GM21526 (cell line): ENCODE measurements around the gene INO80.

ENCODE experiments used
- ATAC-seq: cut with Tn5 transposase; IDR thresholded peaks from one replicate; pipeline ENCODE4 v1.9.1; 2021; ENCODE audit warnings: moderate library complexity; ENCODE audit not compliant: unreplicated experiment, low FRiP score

The INO80 gene

DNA sequence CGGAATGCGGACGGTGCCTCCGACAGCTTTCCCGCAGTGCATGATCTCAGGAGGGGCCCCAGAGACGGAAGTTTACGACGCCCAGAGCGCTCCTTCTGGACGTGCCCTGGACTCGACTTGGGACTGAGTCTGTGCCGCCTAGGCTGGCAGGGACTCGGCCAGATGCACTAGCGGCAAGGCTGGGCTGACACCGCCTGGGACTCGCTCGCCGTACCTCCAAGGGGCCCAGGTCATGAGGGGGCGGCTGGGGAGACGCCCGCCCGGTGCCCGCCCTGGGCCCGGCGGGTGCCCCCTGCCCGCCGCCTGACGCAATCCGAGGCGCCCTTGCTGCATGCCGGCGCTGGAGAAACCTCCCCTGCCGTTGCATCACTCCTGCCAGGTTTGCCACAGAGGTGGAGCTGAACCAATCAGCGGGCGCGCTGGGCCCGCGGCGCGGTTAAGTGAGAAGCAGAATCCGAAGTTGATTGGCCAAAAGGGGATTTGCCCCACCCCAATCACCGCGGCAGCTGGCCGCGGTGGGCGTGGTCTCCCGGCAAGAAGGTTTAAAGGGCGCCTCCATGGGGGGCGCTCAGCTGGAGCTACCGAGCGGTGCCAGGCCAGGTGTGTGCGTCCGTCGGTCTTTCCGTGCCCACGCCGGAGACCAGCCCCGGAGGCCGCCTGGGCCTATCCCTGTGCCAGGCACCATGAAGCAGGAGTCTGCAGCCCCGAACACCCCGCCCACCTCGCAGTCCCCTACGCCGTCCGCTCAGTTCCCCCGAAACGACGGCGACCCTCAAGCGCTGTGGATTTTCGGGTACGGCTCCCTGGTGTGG lies 163.0 kb downstream of the INO80 start, which contains the start of gene CHAC1:
TSS of gene CHAC1 (plus strand) at position 571 of the 812 bp plus-strand sequence. CDS start at position 684, 113 bp downstream.
- peak; percentile 88 for ATAC-seq

GRCh38 chr15:40952301-40952900 lies 163.7 kb downstream of the INO80 start:
- ATAC-seq = no peak

- ATAC-seq = no peak
Observed at GRCh38 chr15:40951764-40952163, 164.3 kb downstream of the INO80 start.

DNA sequence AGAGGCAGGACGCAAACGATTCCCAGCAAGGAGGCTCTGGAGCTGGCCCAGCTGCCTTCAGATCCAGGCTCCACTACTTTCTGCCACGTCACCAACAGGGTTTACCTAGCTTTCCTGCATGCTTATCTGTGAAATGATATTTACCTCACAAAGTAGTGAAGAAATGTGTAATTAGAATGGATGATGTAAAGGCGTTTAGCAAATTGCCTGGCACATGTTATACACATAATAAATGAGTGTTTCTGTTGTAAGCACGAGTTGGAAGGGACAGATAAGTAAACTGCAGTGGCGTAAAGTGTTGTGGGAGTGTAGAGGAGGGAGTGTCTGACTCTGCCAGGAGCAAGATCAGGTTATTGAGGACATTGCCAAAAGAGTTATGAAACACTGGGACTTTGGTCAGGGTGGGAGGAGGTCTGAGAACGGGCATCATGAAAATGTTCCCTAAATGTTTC lies 166.3 kb downstream of the INO80 start:
- ATAC-seq = no peak

GRCh38 chr15:40948706-40949473 lies 167.2 kb downstream of the INO80 start:
- no peak for ATAC-seq

DNA sequence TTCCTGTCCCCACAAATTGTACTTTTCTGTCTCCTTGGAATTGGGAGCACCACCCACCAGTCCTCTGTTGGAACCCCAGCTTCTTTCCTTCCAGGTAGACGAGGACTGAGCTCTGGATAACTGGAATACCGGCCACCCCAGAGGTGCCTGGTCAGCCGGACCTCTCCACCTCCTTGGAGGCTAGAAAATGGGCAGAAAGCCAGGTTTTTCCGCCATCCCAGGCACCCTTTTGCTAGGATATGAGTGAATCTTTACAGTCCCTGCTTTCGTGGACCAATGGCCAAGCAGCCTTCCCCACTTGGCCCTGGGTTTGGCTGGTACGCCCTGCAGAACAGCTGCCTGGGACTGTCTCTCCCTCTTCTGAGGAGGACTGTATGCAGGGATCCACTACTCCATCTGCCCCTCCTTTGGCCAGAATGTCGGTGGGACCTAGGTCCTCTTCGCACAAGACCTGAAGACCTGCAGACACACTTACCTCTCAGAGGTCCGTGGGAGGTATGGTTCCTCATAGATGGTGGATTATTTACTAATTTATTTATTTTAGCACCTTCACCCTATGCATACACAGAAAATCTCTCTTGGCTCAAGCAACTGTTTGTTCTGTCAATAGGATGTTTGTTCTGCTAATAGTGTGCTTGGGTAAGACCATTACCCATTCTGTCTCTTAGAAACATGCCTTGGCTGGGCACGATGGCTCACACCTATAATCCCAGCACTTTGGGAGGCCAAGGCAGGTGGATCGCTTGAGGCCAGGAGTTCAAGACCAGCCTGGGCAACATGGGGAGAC lies 171.4 kb downstream of the INO80 start:
- ATAC-seq = no peak

GRCh38 chr15:40943764-40944365 lies 172.2 kb downstream of the INO80 start:
- ATAC-seq = no peak

DNA sequence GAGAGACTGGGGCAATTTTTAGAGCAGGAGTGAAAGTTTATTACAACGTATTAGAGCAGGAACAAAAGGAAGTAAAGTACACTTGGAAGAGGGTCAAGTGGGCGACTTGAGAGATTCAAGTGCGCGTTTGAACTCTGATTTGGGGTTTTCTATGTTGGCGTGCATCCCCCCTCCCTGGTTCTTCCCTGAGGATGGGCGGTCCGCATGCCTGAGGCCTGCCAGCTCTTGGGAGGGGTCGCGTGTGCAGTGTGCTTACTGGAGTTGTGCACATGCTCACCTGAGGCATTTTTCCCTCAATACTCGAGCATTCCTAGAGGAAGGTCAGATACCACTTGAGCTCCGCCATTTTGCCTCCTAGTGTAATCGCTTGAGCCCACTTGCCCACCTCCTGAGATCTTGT lies 173.2 kb downstream of the INO80 start:
- no peak for ATAC-seq

GRCh38 chr15:40942337-40942854 lies 173.7 kb downstream of the INO80 start:
- no peak for ATAC-seq

DNA sequence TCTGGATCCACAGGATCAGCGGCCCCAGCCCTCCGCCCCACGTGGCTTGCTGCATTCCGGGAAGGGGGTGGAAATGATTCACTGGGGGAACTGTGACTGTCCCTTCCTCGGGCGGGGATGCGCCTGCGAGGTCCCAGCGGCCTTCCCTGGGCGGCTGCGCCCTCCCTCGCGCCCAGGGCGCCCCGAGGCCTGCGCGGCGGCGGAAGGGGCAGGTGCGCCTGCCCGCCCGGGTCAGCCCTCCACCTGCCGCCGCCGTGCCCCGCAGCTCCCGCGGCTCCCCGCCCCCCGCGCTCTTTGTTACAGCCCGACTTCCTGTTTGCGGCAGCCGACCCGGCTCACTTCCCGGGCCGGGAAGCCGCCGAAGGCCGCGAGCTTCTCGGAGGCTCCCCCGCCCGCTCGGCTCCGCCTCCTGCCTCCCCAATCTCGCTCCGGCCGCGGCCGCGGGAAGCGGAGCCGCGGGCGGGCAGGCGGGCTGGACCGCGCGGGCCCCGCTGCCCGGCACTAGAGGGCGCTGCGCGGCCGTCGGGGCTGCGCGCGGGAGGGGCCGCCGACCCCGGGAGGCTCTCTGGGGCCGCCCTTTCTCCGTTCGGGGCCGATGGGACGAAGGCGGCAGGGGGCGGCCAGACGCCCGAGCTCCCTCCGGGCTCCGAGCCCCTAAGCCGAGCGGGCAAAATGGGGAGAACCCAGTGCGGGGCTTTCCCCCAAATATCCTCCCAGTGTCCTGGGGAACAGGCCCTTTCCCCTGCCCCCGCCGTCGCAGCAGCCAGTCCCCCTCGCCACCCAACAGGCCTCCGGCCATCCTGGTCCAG lies 174.3 kb downstream of the INO80 start:
- peak; percentile 54 for ATAC-seq

- ATAC-seq = no peak
Observed at GRCh38 chr15:40941068-40941527, 175.0 kb downstream of the INO80 start.

DNA sequence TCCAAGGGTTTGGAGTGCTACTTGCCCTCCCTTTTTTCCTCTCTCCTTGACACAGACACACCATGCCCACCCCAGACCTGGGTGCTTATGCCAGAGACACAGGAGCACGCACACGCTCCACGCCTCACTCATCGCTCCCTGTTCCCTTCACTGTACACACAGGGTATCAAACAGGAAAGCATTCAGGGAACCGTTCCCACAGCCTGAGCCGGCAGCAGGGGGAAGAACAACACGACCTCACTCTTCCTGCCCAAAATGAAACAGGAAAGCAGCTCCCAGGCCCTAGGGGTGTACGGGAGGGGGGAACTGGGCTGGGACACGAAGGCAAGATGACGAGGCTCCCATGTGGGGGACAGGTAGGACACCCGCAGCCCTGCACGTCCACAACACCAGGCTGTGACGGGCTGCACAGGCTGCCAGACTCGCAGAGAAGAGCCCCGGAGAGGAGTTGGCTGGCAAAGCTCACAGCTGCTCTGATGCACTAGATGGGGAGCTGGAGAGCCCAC lies 175.7 kb downstream of the INO80 start:
- ATAC-seq = no peak

- ATAC-seq = no peak
Observed at GRCh38 chr15:40938536-40938870, 177.6 kb downstream of the INO80 start.

DNA sequence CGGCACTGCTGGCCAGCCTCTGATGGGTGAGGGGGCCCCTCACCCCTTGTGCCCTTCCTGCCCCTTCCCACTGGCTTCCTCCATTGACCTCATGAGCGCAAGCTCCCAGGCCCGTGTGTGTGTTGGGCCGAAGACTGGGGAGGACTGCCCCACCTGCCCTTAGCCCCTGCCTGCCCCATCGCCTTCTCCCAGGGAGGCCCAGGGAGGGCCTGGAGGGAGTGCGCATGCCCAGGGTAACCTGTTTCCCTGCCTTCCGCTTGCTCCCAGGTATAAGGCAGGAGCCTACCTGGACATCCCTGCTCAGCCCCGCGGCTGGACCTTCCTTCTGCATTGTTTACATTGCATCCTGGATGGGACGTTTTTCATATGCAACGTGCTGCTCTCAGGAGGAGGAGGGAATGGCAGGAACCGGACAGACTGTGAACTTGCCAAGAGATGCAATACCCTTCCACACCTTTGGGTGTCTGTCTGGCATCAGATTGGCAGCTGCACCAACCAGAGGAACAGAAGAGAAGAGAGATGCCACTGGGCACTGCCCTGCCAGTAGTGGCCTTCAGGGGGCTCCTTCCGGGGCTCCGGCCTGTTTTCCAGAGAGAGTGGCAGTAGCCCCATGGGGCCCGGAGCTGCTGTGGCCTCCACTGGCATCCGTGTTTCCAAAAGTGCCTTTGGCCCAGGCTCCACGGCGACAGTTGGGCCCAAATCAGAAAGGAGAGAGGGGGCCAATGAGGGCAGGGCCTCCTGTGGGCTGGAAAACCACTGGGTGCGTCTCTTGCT lies 178.1 kb downstream of the INO80 start:
- ATAC-seq = no peak

GRCh38 chr15:40936709-40937666 lies 179.1 kb downstream of the INO80 start:
- ATAC-seq = no peak

GRCh38 chr15:40936234-40936708 lies 179.8 kb downstream of the INO80 start:
- ATAC-seq = no peak

DNA sequence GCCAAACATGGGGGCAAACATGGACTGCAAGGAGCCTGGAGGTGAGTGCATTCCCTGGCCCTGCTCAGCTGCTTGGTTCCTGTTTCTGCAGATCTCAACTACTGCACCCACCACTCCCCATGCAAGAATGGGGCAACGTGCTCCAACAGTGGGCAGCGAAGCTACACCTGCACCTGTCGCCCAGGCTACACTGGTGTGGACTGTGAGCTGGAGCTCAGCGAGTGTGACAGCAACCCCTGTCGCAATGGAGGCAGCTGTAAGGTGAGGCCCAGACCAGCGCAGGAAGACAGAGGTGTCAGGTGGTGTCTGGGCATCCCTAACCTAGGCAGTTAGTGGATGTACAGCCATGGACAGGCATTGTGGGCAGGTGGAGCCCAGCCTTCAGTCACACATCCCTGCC lies 181.6 kb downstream of the INO80 start:
- ATAC-seq = no peak
